ENCODE measurements around the gene MT1G. TPM values are rescaled to one million over a fixed set of nuclear protein-coding genes. Genes with fewer than 3 reads are reported as not detected.

The MT1G gene
- total and polyA plus RNA-seq, 2 experiments from 2014 or later, result 184 to 1,014 TPM

DNA sequence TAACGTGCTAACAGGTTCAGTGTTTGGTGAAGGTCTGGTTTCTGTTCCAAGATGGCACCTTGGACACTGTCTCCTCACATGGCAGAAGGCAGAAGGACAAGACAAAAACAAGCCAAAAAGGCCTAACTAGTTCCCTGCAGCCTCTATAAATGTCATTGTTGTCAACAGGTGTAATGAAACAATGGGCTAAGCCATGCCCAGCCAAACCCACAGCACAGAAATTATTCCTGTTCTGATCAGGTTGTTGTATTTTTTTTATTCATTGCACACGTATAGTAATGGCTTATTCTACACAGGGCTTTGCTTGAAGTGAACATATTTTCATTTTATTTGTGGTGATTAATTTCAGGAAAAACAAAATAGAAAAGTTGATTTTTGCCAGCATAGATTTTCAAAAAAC is 45.9 kb upstream of the MT1G start:
- Mint-ChIP-seq H3K4me3 (no peak overlapping the region), H3K4me1 (peaks cover 8% of the 10 kb centered on the region), H3K9me3 (no peaks in the 10 kb centered on the region), H3K27me3 (ENCODE audit: insufficient read depth, low read depth, poor library complexity) (peaks cover 6% of the 10 kb centered on the region), H3K36me3 (ENCODE audit: low read depth) (no peaks in the 10 kb centered on the region), H3K27ac (no peak overlapping the region)
- no peak overlapping the region for H3K4me2 ChIP-seq
- DNase-seq (ENCODE audit: low spot score), result no peak
- no peak overlapping the region for H3K27ac ChIP-seq (ENCODE audit: low read depth)
- H3K9me2 ChIP-seq (ENCODE audit: insufficient read depth), result no peaks in the 10 kb centered on the region
- ATAC-seq, result no peak
- H3F3A ChIP-seq (replicated peaks; ENCODE audit: low read depth), result no peaks in the 10 kb centered on the region
- peaks cover 2% of the 10 kb centered on the region for H3K4me1 ChIP-seq (ENCODE audit: insufficient read depth)
- TF ChIP-seq STAT1 (IDR thresholded peaks at IDR 0.05; ENCODE audit: unreplicated experiment) (no peak), ZNF462 (CRISPR knock-in tag; IDR thresholded peaks at IDR 0.05) (no peak), EZH2 (IDR thresholded peaks at IDR 0.05; ENCODE audit: low read depth, unreplicated experiment) (no peak), ETS1 (IDR thresholded peaks at IDR 0.05) (no peak), POLR2AphosphoS5 (IDR thresholded peaks at IDR 0.05; ENCODE audit: low read depth) (no peak), JUNB (IDR thresholded peaks at IDR 0.05; ENCODE audit: unreplicated experiment) (no peak), ZNF331 (CRISPR knock-in tag; IDR thresholded peaks at IDR 0.05; ENCODE audit: low read depth) (no peak), REST (IDR thresholded peaks at IDR 0.05; ENCODE audit: unreplicated experiment) (no peak), ZNF114 (CRISPR knock-in tag; IDR thresholded peaks at IDR 0.05) (no peak), EZH2phosphoT487 (IDR thresholded peaks at IDR 0.05; ENCODE audit: unreplicated experiment) (no peak)
- no peaks in the 10 kb centered on the region for H3K27me3 ChIP-seq (ENCODE audit: insufficient read depth)
- no peak overlapping the region for H3K4me3 ChIP-seq
- no peaks in the 10 kb centered on the region for H3K36me3 ChIP-seq (ENCODE audit: insufficient read depth)
- H2AFZ ChIP-seq, result no peak overlapping the region
- H3K79me2 ChIP-seq (replicated peaks; ENCODE audit: insufficient read depth), result no peaks in the 10 kb centered on the region
- no peaks in the 10 kb centered on the region for H4K20me1 ChIP-seq (replicated peaks; ENCODE audit: insufficient read depth)

All from GM23338 (cell line).